H54 (cell line): ENCODE measurements around the gene MKRN3.
"Not testable (repeated sequence)": the region's sequence is repeated elsewhere in the genome, so short reads cannot be mapped to it uniquely, and the experiment has no call there.

ENCODE experiments used
- DNase-seq: peaks from one replicate; pipeline ENCODE4 v3.0.0; 2011; ENCODE audit warnings: low spot score, mixed read lengths; ENCODE audit not compliant: insufficient read length
- FAIRE-seq: peaks from 3 replicates; lab custom pipeline; 2011; peaks lifted over from hg19 to GRCh38; lab: Jason Lieb, UNC
- POLR2A ChIP-seq: IDR thresholded peaks from 2 replicates; pipeline ENCODE4 v1.6.1; 2011; ENCODE audit warnings: low read depth, mild to moderate bottlenecking, low read length

The MKRN3 gene

GRCh38 chr15:23567921-23568320 is 2.4 kb downstream of the MKRN3 start:
- DNase-seq (no peak), FAIRE-seq (no peak)
- no peak for TF ChIP-seq POLR2A

- TF ChIP-seq POLR2A = no peak
- FAIRE-seq (no peak), DNase-seq (no peak)
These were observed 3.9 kb downstream of the MKRN3 start for GRCh38 chr15:23569151-23569925.

- DNase-seq = peak; percentile 9
- no peak for TF ChIP-seq POLR2A
- FAIRE-seq = no peak
These were observed 5.0 kb downstream of the MKRN3 start for GRCh38 chr15:23570486-23570885.

- no peak for TF ChIP-seq POLR2A
- FAIRE-seq (no peak), DNase-seq (no peak)
These were observed 7.4 kb downstream of the MKRN3 start for GRCh38 chr15:23572844-23573243.

- TF ChIP-seq POLR2A = no peak
- no peak for FAIRE-seq
- DNase-seq = no peak
These were observed 9.3 kb downstream of the MKRN3 start for GRCh38 chr15:23574742-23575141.

- FAIRE-seq (no peak), DNase-seq (no peak)
- TF ChIP-seq POLR2A = no peak
These were observed 10.6 kb downstream of the MKRN3 start for GRCh38 chr15:23576061-23576460.

- no peak for FAIRE-seq
- TF ChIP-seq POLR2A = no peak
- DNase-seq = no peak
These were observed 13.2 kb downstream of the MKRN3 start for GRCh38 chr15:23578521-23579150.

- no peak for TF ChIP-seq POLR2A
- no peak for FAIRE-seq
- DNase-seq = no peak
These were observed 22.8 kb downstream of the MKRN3 start for GRCh38 chr15:23588268-23588667.

GRCh38 chr15:23589012-23589411 is 23.5 kb downstream of the MKRN3 start:
- TF ChIP-seq POLR2A = no peak
- DNase-seq = no peak
- FAIRE-seq = no peak

- TF ChIP-seq POLR2A = no peak
- FAIRE-seq (no peak), DNase-seq (no peak)
These were observed 28.8 kb downstream of the MKRN3 start for GRCh38 chr15:23594252-23594770.

GRCh38 chr15:23595368-23595767 is 29.9 kb downstream of the MKRN3 start:
- TF ChIP-seq POLR2A = no peak
- FAIRE-seq (peak; percentile 6), DNase-seq (no peak)

GRCh38 chr15:23596736-23597135 is 31.3 kb downstream of the MKRN3 start:
- TF ChIP-seq POLR2A = no peak
- no peak for FAIRE-seq
- no peak for DNase-seq

GRCh38 chr15:23597278-23597677 is 31.8 kb downstream of the MKRN3 start:
- not testable (repeated sequence) for DNase-seq, FAIRE-seq

GRCh38 chr15:23599053-23599452 is 33.6 kb downstream of the MKRN3 start:
- no peak for TF ChIP-seq POLR2A
- no peak for FAIRE-seq

GRCh38 chr15:23602124-23602523 is 36.6 kb downstream of the MKRN3 start:
- DNase-seq (no peak), FAIRE-seq (no peak)
- TF ChIP-seq POLR2A = no peak

More at GRCh38 chr15:23599053-23599452, 33.6 kb downstream of the MKRN3 start:
- DNase-seq = no peak
